HCT116 (cell line): ENCODE results near the gene NPEPL1. TPM values are rescaled to one million over a fixed set of nuclear protein-coding genes. Genes with fewer than 3 reads are reported as not detected.

Source experiments
- ATAC-seq: fragments of 200-7000 bp; cut with Tn5 transposase; 2 replicates; pipeline ENCODE4 v1.9.1; 2020; ENCODE audit warnings: mild to moderate bottlenecking, moderate library complexity
- BruUV-seq: library from RNA; stranded (reverse); fragments of 400-500 nt; replicated peaks from 2 replicates; lab custom pipeline; 2021; lab: Mats Ljungman, UMichigan
- CTCF ChIA-PET: fragments of 300-600 bp; sonication (Branson Sonifier 250); formaldehyde crosslinking; loops from one replicate; lab custom pipeline; 2021; ENCODE audit warnings: antibody characterized with exemption; lab: Charles Lee
- POLR2A ChIA-PET: fragments of 300-600, 350-600 bp; sonication (Branson Sonifier 250); formaldehyde crosslinking; loops from one replicate; lab custom pipeline; 2021; ENCODE audit warnings: antibody characterized with exemption; lab: Charles Lee
- RAD21 ChIA-PET, 2 experiments: fragments of 300-600 bp; sonication (Branson Sonifier 250); formaldehyde crosslinking; loops; one replicate each; lab custom pipeline; 2023; ENCODE audit warnings: low total read pairs in 2 of 2; ENCODE audit not compliant: uncharacterized antibody in 2 of 2, unreplicated experiment in 2 of 2, low non-redundant PET in 1 of 2; lab: Charles Lee
- DNase-seq: peaks from one replicate; pipeline ENCODE4 v3.0.0-alpha.2; 2010; ENCODE audit warnings: low read depth, low spot score
- H2AFZ ChIP-seq: fragments of 200-600 bp; shearing (Covaris generic), sonication (generic); 2 replicates; pipeline ENCODE4 v1.6.1; 2017; ENCODE audit warnings: low read depth, mixed run types, mixed read lengths, antibody characterized with exemption, low read length; ENCODE audit not compliant: poor library complexity, severe bottlenecking
- H3K27ac ChIP-seq: 2 replicates; pipeline ENCODE4 v1.5.1; 2012; ENCODE audit warnings: low read depth, low read length
- H3K27me3 ChIP-seq: fragments of 200-600 bp; sonication (generic); 2 replicates; pipeline ENCODE4 v1.6.1; 2016; ENCODE audit warnings: mixed run types, low read length, mixed read lengths; ENCODE audit not compliant: insufficient read depth
- H3K36me3 ChIP-seq, 2 experiments: fragments of 200-500 bp in 1 of 2; fragments of 200-600 bp in 1 of 2; sonication (Bioruptor generic) in 1 of 2; sonication (generic) in 1 of 2; 2 replicates each; pipeline versions ENCODE4 v1.5.1 to v1.6.1; 2014 to 2016; ENCODE audit warnings: low read length in 2 of 2, inconsistent platforms in 1 of 2, mixed read lengths in 1 of 2, mixed run types in 1 of 2; ENCODE audit not compliant: insufficient read depth in 2 of 2, control insufficient read depth in 1 of 2
- H3K4me1 ChIP-seq, 2 experiments: fragments of 200-600 bp in 1 of 2; sonication (generic) in 1 of 2; 2 replicates each; pipeline versions ENCODE4 v1.5.1 to v1.6.1; 2012 to 2017; ENCODE audit warnings: low read length in 2 of 2, inconsistent platforms in 1 of 2, mild to moderate bottlenecking in 1 of 2, mixed read lengths in 1 of 2, mixed run types in 1 of 2, moderate library complexity in 1 of 2; ENCODE audit not compliant: insufficient read depth in 2 of 2, control insufficient read depth in 1 of 2
- H3K4me2 ChIP-seq: fragments of 200-600 bp; sonication (generic); 2 replicates; pipeline ENCODE4 v1.6.1; 2017; ENCODE audit warnings: mixed run types, low read length, mixed read lengths
- H3K4me3 ChIP-seq, 2 experiments: fragments of 200-600 bp in 1 of 2; sonication (generic) in 1 of 2; replicated peaks in 1 of 2; 2 replicates each; pipeline ENCODE4 v1.5.1; 2011 to 2016; ENCODE audit warnings: low read length in 2 of 2, control low read depth in 1 of 2, low read depth in 1 of 2, mild to moderate bottlenecking in 1 of 2, mixed read lengths in 1 of 2, mixed run types in 1 of 2
- H3K79me2 ChIP-seq: fragments of 200-600 bp; sonication (generic); 2 replicates; pipeline ENCODE4 v1.6.1; 2017; ENCODE audit warnings: mild to moderate bottlenecking, mixed run types, low read length, moderate library complexity, mixed read lengths; ENCODE audit not compliant: insufficient read depth
- H3K9ac ChIP-seq: fragments of 200-600 bp; sonication (generic); 2 replicates; pipeline ENCODE4 v1.6.1; 2016; ENCODE audit warnings: low read length, mixed read lengths
- H3K9me2 ChIP-seq: fragments of 200-600 bp; sonication (generic), shearing (Covaris generic); 2 replicates; pipeline ENCODE4 v1.6.1; 2017; ENCODE audit warnings: mixed run types, mild to moderate bottlenecking, moderate library complexity; ENCODE audit not compliant: insufficient read depth
- H3K9me3 ChIP-seq, 2 experiments: fragments of 200-500 bp in 1 of 2; fragments of 200-600 bp in 1 of 2; sonication (Bioruptor generic) in 1 of 2; sonication (generic) in 1 of 2; 2 replicates each; pipeline ENCODE4 v1.6.1; 2014 to 2017; ENCODE audit warnings: low read length in 2 of 2, mixed read lengths in 2 of 2, inconsistent platforms in 1 of 2, low read depth in 1 of 2, mild to moderate bottlenecking in 1 of 2, mixed run types in 1 of 2, moderate library complexity in 1 of 2; ENCODE audit not compliant: control insufficient read depth in 1 of 2, insufficient read depth in 1 of 2
- H4K20me1 ChIP-seq: fragments of 200-600 bp; sonication (generic), shearing (Covaris generic); 2 replicates; pipeline ENCODE4 v1.6.1; 2017; ENCODE audit warnings: mixed run types, mild to moderate bottlenecking, moderate library complexity; ENCODE audit not compliant: insufficient read depth
- ATF3 ChIP-seq: IDR thresholded peaks from 2 replicates; pipeline ENCODE4 v1.6.1; 2012
- CBX3 ChIP-seq: IDR thresholded peaks from 2 replicates; pipeline ENCODE4 v1.6.1; 2012; ENCODE audit warnings: low read depth
- FOSL1 ChIP-seq: IDR thresholded peaks from 2 replicates; pipeline ENCODE4 v1.6.1; 2012; ENCODE audit warnings: low read depth
- MAX ChIP-seq: IDR thresholded peaks from 2 replicates; pipeline ENCODE4 v1.6.1; 2012
- REST ChIP-seq: IDR thresholded peaks from 2 replicates; pipeline ENCODE4 v1.6.1; 2012; ENCODE audit warnings: low read depth
- SIN3A ChIP-seq: IDR thresholded peaks from 2 replicates; pipeline ENCODE4 v1.6.1; 2012; ENCODE audit warnings: low read depth
- TCF7L2 ChIP-seq: IDR thresholded peaks from 2 replicates; pipeline ENCODE4 v1.7.0; 2011; ENCODE audit warnings: borderline replicate concordance, inconsistent platforms; ENCODE audit not compliant: insufficient read depth, insufficient read length; ENCODE audit errors: extremely low read depth
- intact Hi-C: fragments of 100-400 bp; cut with micrococcal nuclease; formaldehyde crosslinking; loops from 2 replicates; pipeline ENCODE4 v1.10.0; 2022
- total RNA-seq: library from RNA; stranded (reverse); gene quantifications from one replicate; pipeline ENCODE4 v1.2.1, GENCODE V29; 2021; ENCODE audit not compliant: unreplicated experiment

The NPEPL1 gene
- total RNA-seq, 1 experiment from 2014 or later: 16.6 TPM

DNA sequence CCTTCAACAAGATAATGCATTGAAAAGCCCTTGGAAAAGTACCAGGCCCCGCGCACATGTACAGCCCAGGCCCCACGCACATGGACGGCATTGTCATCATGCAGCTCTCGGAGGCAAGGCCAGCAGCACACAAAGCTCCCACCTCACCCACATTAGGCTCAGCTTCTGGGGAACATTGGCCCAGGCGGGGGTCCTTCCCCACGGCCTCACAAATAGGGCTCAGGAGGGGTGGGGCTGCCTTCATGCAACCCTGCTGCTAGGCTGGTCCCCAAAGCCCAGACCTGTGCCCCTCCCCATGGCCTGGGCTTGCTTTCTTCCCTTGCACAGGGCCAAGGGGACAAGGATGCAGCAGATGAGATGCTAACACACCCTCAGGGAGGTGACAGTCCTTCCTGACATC is 26.7 kb downstream of the NPEPL1 start:
- Histone ChIP-seq H3K27ac (no peak overlapping the region), H3K27me3 (peaks cover 15% of the 10 kb centered on the region; the same call in 1 of the 2 replicates), H3K9me3 (no peaks in the 10 kb centered on the region), H3K9me2 (no peaks in the 10 kb centered on the region), H3K36me3 (no peaks in the 10 kb centered on the region), H3K4me1 (no peaks in the 10 kb centered on the region), H3K4me2 (no peak overlapping the region), H4K20me1 (no peaks in the 10 kb centered on the region)
- ChIA-PET CTCF (no interaction called here), RAD21 (no interaction called here), POLR2A (no interaction called here)
- intact Hi-C loops: no loop called here
- BruUV-seq: no TSS peak
- TF ChIP-seq MAX: no peak
- TF ChIP-seq TCF7L2: no peak
- TF ChIP-seq SIN3A: no peak
- no peak for TF ChIP-seq REST
- TF ChIP-seq CBX3: no peak
- TF ChIP-seq, all 23 proteins: peak for 0
- no peaks in the 10 kb centered on the region for H3K79me2 ChIP-seq
- H3K4me3 ChIP-seq: no peak overlapping the region
- H3K9ac ChIP-seq: no peak overlapping the region
- DNase-seq: no peak
- ATAC-seq: no peak
- no peak overlapping the region for H2AFZ ChIP-seq

DNA sequence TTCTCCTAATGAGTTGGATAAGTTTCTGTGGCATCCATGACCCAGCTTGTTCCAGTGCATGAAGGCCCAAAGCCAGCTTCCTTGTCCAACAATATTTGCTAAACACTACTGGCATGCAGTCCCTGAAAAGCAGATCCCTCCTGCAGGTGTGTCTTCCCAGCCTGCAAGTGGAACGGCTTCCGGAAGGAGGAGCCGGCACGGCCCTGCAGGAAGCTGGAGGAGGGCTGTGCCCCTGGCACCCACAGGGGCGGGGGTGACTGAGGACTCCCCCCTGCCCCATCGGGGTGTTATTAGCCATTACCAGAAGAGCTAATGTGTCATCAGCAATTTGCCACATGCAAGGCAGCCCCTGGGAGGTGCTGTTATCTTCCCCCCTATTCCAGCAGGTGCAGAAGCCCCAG is 27.4 kb downstream of the NPEPL1 start:
- no peak for DNase-seq
- H3K4me1 ChIP-seq: no peaks in the 10 kb centered on the region
- H3K4me2 ChIP-seq: no peak overlapping the region
- H3K27ac ChIP-seq: no peak overlapping the region
- TF ChIP-seq ATF3 (no peak), FOSL1 (no peak)
- no TSS peak for BruUV-seq
- no peaks in the 10 kb centered on the region for H3K79me2 ChIP-seq
- ChIA-PET CTCF (no interaction called here), POLR2A (no interaction called here), RAD21 (no interaction called here)
- peaks cover 15% of the 10 kb centered on the region; the same call in 1 of the 2 replicates for H3K27me3 ChIP-seq
- no peak overlapping the region for H3K4me3 ChIP-seq
- no peak overlapping the region for H3K9ac ChIP-seq
- no peaks in the 10 kb centered on the region for H3K9me3 ChIP-seq
- H3K36me3 ChIP-seq: no peaks in the 10 kb centered on the region
- intact Hi-C loops: no loop called here
- no peaks in the 10 kb centered on the region for H3K9me2 ChIP-seq
- no peak for ATAC-seq
- H2AFZ ChIP-seq: no peak overlapping the region
- H4K20me1 ChIP-seq: no peaks in the 10 kb centered on the region
